HepG2 (cell line): ENCODE data around the gene CCDC150. TPM values are rescaled to one million over a fixed set of nuclear protein-coding genes. Genes with fewer than 3 reads are reported as not detected.
A peak's percentile ranks its signal among the peaks of the same experiment; 100 is the strongest.

ENCODE experiments used
- ASH2L ChIP-seq: fragments of 300-600, 200-600 bp; sonication (generic); IDR thresholded peaks from 2 replicates; pipeline ENCODE4 v1.7.0; 2017; ENCODE audit warnings: low read depth, mild to moderate bottlenecking, moderate library complexity, mixed read lengths, low read length; ENCODE audit not compliant: insufficient read length
- CBX2 ChIP-seq, 2 experiments: fragments of 200-600 bp in 1 of 2; sonication (generic); formaldehyde crosslinking in 1 of 2; IDR thresholded peaks; 2 replicates each; pipeline versions ENCODE4 v1.7.0 to v1.8.1; 2018 to 2022; ENCODE audit warnings: low read depth in 2 of 2, low read length in 1 of 2, mild to moderate bottlenecking in 1 of 2, missing genetic modification reagents in 1 of 2
- ELF1 ChIP-seq: sonication (generic); formaldehyde crosslinking; IDR thresholded peaks from 2 replicates; pipeline ENCODE4 v1.4.0; 2020; ENCODE audit warnings: missing genetic modification reagents
- ELF4 ChIP-seq: sonication (generic); formaldehyde crosslinking; IDR thresholded peaks from 2 replicates; pipeline ENCODE4 v1.5.0; 2020; ENCODE audit warnings: missing genetic modification reagents, mild to moderate bottlenecking, moderate library complexity, borderline replicate concordance
- FIP1L1 ChIP-seq: fragments of 200-400 bp; formaldehyde crosslinking; IDR thresholded peaks from 2 replicates; pipeline ENCODE4 v1.6.1; 2018; ENCODE audit warnings: low read depth, mild to moderate bottlenecking, low read length, moderate library complexity, borderline replicate concordance; ENCODE audit not compliant: insufficient read depth
- FOXP1 ChIP-seq, 2 experiments: fragments of 450-650 bp in 1 of 2; IDR thresholded peaks; 2 replicates each; pipeline ENCODE4 v1.6.1; 2017 to 2018; ENCODE audit warnings: antibody characterized with exemption in 1 of 2
- NAIF1 ChIP-seq: sonication (generic); formaldehyde crosslinking; IDR thresholded peaks from 2 replicates; pipeline ENCODE4 v1.5.0; 2020; ENCODE audit warnings: mild to moderate bottlenecking, missing genetic modification reagents, borderline replicate concordance
- NCOA2 ChIP-seq: sonication (generic); formaldehyde crosslinking; IDR thresholded peaks from 2 replicates; pipeline ENCODE4 v1.8.0; 2022; ENCODE audit warnings: inconsistent platforms
- NCOA5 ChIP-seq: sonication (generic); formaldehyde crosslinking; IDR thresholded peaks from 2 replicates; pipeline ENCODE4 v1.4.0; 2020; ENCODE audit warnings: missing genetic modification reagents
- PTBP1 ChIP-seq: fragments of 200-400 bp; formaldehyde crosslinking; IDR thresholded peaks from 2 replicates; pipeline ENCODE4 v1.6.1; 2018; ENCODE audit warnings: low read length, low read depth; ENCODE audit not compliant: poor library complexity, severe bottlenecking
- TBL1XR1 ChIP-seq: fragments of 150-350 bp; IDR thresholded peaks from 2 replicates; pipeline ENCODE4 v1.6.1; 2014; ENCODE audit warnings: borderline replicate concordance, low read length; ENCODE audit not compliant: partially characterized antibody
- ZNF124 ChIP-seq: sonication (generic); formaldehyde crosslinking; IDR thresholded peaks from 2 replicates; pipeline ENCODE4 v1.4.0; 2020; ENCODE audit warnings: missing genetic modification reagents
- ZNF773 ChIP-seq: sonication (generic); formaldehyde crosslinking; IDR thresholded peaks from 2 replicates; pipeline ENCODE4 v1.4.0; 2020; ENCODE audit warnings: missing genetic modification reagents, borderline replicate concordance
- polyA plus RNA-seq, 8 experiments: library from polyadenylated mRNA; depleted of rRNA in 3 of 8; stranded (reverse) in 7 of 8; unstranded in 1 of 8; fragments of >200 nt; fragmentation: Illumina TruSeq in 4 of 8; extraction: Trizol in 4 of 8; gene quantifications; 2 replicates each; pipeline versions ENCODE4 v1.2.1 to v1.2.3, GENCODE V29; 2011 to 2016; ENCODE audit warnings: low read depth in 4 of 8, missing spikeins in 1 of 8, mixed read lengths in 1 of 8; ENCODE audit not compliant: insufficient read depth in 1 of 8
- total RNA-seq, 5 experiments: library from RNA; depleted of rRNA; stranded (reverse); fragments of >200 nt; fragmentation: Illumina TruSeq; extraction: Trizol; gene quantifications; 2 replicates each; pipeline ENCODE4 v1.2.3, GENCODE V29; 2016; ENCODE audit warnings: low read depth in 1 of 5
- TF ChIP-seq, protein P1 (sequence below): fragments of 450-650 bp; IDR thresholded peaks from 2 replicates; pipeline ENCODE4 v1.6.1; 2017
- TF ChIP-seq, protein P2 (sequence below): conservative IDR thresholded peaks from 2 replicates; pipeline ENCODE4 v1.6.1; 2018; ENCODE audit warnings: missing genetic modification reagents
- TF ChIP-seq, protein P3 (sequence below): sonication (generic); formaldehyde crosslinking; IDR thresholded peaks from 2 replicates; pipeline ENCODE4 v1.5.1; 2020; ENCODE audit warnings: missing genetic modification reagents, mild to moderate bottlenecking, borderline replicate concordance
- TF ChIP-seq, protein P4 (sequence below): sonication (generic); formaldehyde crosslinking; IDR thresholded peaks from 2 replicates; pipeline ENCODE4 v1.8.1; 2023; ENCODE audit warnings: mild to moderate bottlenecking, inconsistent platforms, moderate library complexity, missing genetic modification reagents, borderline replicate concordance
- TF ChIP-seq, protein P5 (sequence below): sonication (generic); IDR thresholded peaks from 2 replicates; pipeline ENCODE4 v1.6.1; 2016; ENCODE audit warnings: low read depth, borderline replicate concordance
- TF ChIP-seq, protein P6 (sequence below): sonication (generic); formaldehyde crosslinking; IDR thresholded peaks from 2 replicates; pipeline ENCODE4 v1.9.0; 2021; ENCODE audit warnings: missing genetic modification reagents, borderline replicate concordance

Gene CCDC150
- total and polyA plus RNA-seq, 2 of the 13 experiments (the other 11 are each of a cell fraction or from before 2014, with no cell fraction given), result 14.9 to 32.6 TPM

DNA sequence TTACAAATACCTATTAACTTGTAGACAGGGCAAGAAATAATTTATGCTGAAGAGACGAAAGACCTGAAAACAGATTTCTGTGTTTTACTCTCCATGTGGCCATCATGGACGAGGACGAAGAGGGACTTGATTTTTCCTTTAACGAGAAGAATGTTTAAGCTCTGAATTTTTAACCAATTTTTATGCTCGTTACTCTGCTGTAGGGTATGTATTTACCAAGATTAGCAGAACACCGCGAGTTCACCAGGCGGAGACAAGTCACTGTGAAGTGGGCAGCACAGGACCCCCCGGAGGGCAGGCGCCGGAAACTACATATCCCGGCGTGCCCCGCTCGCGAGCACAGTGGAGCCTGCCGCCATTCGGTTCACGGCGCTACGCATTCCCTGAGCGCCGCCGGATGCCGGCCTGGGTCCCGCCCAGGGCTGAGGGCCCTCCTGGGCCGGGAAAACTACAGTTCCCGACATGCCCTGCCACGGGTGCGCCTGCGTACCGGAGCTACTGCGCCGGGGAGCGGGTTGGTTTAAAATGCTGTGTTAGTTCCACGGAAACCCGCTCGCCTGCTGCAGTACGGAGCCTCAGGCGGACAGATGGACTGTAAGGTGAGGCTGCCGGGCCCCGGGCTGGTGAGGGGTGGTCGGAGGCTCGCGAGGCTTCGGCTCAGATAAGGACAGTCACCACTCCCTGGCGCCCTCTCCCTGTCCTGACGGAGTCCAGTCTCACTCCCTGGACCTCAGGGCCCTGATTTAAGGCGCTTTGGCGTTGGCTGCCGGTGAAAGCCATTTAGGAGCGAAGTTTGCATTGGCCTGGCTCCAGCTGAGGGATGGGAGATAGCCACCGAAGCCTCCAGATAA, at the start of gene CCDC150 (continued):
- TF ChIP-seq ELF4, result 0 out of 2 replicates have a peak, but pooled peaks have one; percentile 56
- no peak; the same call in 1 of the 2 replicates for TF ChIP-seq CBX2 (IDR thresholded peaks at IDR 0.05; ENCODE audit: low read depth, low read length)
- no peak for TF ChIP-seq CBX2 (CRISPR knock-in tag; IDR thresholded peaks at IDR 0.05; ENCODE audit: low read depth)
- TF ChIP-seq, protein P1, sequence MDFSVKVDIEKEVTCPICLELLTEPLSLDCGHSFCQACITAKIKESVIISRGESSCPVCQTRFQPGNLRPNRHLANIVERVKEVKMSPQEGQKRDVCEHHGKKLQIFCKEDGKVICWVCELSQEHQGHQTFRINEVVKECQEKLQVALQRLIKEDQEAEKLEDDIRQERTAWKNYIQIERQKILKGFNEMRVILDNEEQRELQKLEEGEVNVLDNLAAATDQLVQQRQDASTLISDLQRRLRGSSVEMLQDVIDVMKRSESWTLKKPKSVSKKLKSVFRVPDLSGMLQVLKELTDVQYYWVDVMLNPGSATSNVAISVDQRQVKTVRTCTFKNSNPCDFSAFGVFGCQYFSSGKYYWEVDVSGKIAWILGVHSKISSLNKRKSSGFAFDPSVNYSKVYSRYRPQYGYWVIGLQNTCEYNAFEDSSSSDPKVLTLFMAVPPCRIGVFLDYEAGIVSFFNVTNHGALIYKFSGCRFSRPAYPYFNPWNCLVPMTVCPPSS, result no peak
- TF ChIP-seq ZNF124 (CRISPR knock-in tag), result peak; percentile 95
- TF ChIP-seq, protein P2, sequence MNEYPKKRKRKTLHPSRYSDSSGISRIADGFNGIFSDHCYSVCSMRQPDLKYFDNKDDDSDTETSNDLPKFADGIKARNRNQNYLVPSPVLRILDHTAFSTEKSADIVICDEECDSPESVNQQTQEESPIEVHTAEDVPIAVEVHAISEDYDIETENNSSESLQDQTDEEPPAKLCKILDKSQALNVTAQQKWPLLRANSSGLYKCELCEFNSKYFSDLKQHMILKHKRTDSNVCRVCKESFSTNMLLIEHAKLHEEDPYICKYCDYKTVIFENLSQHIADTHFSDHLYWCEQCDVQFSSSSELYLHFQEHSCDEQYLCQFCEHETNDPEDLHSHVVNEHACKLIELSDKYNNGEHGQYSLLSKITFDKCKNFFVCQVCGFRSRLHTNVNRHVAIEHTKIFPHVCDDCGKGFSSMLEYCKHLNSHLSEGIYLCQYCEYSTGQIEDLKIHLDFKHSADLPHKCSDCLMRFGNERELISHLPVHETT, result peak; percentile 81; the same call in 1 of the 2 replicates
- TF ChIP-seq, protein P3, sequence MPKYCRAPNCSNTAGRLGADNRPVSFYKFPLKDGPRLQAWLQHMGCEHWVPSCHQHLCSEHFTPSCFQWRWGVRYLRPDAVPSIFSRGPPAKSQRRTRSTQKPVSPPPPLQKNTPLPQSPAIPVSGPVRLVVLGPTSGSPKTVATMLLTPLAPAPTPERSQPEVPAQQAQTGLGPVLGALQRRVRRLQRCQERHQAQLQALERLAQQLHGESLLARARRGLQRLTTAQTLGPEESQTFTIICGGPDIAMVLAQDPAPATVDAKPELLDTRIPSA (CRISPR knock-in tag), result peak; percentile 95; the same call in 1 of the 2 replicates
- peak; percentile 85 for TF ChIP-seq ELF1
- peak; percentile 93 for TF ChIP-seq PTBP1
- TF ChIP-seq NCOA2, result peak; percentile 51; the same call in 1 of the 2 replicates
- peak; percentile 40; the same call in 1 of the 2 replicates for TF ChIP-seq NAIF1 (CRISPR knock-in tag)
- TF ChIP-seq NCOA5 (CRISPR knock-in tag), result no peak
- TF ChIP-seq, protein P4, sequence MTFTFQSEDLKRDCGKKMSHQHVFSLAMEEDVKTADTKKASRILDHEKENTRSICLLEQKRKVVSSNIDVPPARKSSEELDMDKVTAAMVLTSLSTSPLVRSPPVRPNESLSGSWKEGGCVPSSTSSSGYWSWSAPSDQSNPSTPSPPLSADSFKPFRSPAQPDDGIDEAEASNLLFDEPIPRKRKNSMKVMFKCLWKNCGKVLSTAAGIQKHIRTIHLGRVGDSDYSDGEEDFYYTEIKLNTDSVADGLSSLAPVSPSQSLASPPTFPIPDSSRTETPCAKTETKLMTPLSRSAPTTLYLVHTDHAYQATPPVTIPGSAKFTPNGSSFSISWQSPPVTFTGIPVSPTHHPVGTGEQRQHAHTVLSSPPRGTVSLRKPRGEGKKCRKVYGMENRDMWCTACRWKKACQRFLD, result no peak; the same call in 1 of the 2 replicates
- TF ChIP-seq, protein P5, sequence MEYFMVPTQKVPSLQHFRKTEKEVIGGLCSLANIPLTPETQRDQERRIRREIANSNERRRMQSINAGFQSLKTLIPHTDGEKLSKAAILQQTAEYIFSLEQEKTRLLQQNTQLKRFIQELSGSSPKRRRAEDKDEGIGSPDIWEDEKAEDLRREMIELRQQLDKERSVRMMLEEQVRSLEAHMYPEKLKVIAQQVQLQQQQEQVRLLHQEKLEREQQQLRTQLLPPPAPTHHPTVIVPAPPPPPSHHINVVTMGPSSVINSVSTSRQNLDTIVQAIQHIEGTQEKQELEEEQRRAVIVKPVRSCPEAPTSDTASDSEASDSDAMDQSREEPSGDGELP, result peak; percentile 55; the same call in 1 of the 2 replicates
- TF ChIP-seq, protein P6, sequence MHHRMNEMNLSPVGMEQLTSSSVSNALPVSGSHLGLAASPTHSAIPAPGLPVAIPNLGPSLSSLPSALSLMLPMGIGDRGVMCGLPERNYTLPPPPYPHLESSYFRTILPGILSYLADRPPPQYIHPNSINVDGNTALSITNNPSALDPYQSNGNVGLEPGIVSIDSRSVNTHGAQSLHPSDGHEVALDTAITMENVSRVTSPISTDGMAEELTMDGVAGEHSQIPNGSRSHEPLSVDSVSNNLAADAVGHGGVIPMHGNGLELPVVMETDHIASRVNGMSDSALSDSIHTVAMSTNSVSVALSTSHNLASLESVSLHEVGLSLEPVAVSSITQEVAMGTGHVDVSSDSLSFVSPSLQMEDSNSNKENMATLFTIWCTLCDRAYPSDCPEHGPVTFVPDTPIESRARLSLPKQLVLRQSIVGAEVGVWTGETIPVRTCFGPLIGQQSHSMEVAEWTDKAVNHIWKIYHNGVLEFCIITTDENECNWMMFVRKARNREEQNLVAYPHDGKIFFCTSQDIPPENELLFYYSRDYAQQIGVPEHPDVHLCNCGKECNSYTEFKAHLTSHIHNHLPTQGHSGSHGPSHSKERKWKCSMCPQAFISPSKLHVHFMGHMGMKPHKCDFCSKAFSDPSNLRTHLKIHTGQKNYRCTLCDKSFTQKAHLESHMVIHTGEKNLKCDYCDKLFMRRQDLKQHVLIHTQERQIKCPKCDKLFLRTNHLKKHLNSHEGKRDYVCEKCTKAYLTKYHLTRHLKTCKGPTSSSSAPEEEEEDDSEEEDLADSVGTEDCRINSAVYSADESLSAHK (CRISPR knock-in tag), result 0 out of 2 replicates have a peak, but pooled peaks have one; percentile 51
- peak; percentile 44 for TF ChIP-seq TBL1XR1
- no peak for TF ChIP-seq FOXP1 (IDR thresholded peaks at IDR 0.05)
- no peak for TF ChIP-seq FOXP1 (CRISPR knock-in tag; IDR thresholded peaks at IDR 0.05)
- peak; percentile 79; the same call in 1 of the 2 replicates for TF ChIP-seq FIP1L1
- TF ChIP-seq ZNF773 (CRISPR knock-in tag), result no peak
- TF ChIP-seq ASH2L, result peak; percentile 95
